GM12875 (cell line): ENCODE results near the gene DNAJB13.

Experiments used
- H3K4me3 ChIP-seq: one replicate; pipeline ENCODE4 v1.5.1; 2011; ENCODE audit warnings: low read depth, low read length, control low read depth
- TF ChIP-seq, protein P1 (sequence below): IDR thresholded peaks from 2 replicates; pipeline ENCODE4 v1.5.1; 2011; ENCODE audit warnings: low read depth, mild to moderate bottlenecking, control low read depth, inconsistent platforms, low read length, moderate library complexity, borderline replicate concordance; ENCODE audit not compliant: insufficient read depth

Gene DNAJB13

DNA sequence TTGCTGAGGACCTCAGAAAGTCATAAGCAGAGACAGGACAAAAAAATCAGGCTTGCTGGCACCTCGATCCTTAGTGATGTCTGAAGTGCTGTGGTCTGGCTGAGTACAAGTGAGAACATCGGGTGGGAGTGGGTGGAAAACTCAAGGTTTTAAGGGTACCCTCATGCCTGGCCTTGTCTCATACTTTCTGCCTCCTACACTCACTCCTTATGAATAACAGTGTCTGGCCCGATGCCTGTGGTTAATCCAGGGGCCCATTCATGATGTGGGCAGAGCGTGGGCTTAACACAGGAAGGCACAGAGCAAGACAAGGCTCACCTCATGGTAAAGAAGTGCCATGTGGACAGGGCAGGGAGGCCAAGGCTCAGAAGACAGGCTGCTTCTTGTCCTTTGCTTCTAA lies 69.0 kb downstream of the DNAJB13 start:
- no peak overlapping the region for H3K4me3 ChIP-seq
- TF ChIP-seq, protein P1, sequence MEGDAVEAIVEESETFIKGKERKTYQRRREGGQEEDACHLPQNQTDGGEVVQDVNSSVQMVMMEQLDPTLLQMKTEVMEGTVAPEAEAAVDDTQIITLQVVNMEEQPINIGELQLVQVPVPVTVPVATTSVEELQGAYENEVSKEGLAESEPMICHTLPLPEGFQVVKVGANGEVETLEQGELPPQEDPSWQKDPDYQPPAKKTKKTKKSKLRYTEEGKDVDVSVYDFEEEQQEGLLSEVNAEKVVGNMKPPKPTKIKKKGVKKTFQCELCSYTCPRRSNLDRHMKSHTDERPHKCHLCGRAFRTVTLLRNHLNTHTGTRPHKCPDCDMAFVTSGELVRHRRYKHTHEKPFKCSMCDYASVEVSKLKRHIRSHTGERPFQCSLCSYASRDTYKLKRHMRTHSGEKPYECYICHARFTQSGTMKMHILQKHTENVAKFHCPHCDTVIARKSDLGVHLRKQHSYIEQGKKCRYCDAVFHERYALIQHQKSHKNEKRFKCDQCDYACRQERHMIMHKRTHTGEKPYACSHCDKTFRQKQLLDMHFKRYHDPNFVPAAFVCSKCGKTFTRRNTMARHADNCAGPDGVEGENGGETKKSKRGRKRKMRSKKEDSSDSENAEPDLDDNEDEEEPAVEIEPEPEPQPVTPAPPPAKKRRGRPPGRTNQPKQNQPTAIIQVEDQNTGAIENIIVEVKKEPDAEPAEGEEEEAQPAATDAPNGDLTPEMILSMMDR: no peak
